ENCODE measurements around the gene ICA1.

Gene ICA1

DNA sequence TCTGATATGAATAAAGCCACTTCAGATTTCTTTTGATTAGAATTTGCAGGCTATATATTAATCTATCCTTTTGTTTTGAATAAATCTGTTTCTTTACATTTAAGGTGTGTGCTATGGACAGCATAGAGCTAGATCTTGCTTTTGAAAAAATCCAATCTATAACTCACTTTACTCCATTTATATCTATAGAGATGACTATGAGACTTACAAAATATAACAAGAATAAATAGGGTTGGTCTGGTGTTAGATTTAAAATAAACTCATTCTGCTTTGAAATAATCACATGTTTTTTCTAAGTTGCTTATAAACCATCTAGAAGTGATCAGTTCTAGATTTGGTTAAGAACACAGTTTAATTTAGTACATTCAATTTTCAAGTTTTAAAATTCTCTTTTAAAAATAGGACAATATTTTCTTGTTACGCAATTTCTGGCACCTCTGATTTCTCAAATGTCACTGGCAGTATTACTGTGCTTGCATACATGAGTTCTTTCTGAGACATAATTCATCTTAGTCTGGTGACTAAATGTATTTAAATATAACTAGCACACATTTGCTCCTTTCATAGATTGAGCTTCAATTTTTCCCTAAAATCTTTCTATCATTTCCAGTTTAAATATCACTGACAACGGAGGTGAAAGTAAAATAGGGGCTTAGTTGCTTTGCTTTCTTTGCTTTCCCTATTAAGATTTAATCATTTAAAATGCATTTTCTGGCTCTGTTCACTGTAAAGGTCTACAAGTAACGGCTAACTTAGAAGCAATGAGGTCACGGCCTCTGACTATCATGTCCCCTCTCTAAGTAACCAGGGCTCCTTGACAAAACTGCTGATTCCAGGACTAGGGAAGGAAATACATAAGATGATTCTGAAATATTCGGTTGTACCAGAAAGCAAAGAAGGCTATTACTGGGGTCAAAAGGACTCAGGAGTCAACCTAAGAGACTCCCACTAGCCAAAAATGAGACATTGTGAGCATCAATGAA is 89.3 kb downstream of the ICA1 start:
- peaks cover 37% of the 10 kb centered on the region for H3K4me1 ChIP-seq (ENCODE audit: insufficient read depth, low read length)
- no peak overlapping the region for H3K27ac ChIP-seq (ENCODE audit: low read depth, low read length)
- no peaks in the 10 kb centered on the region for H3K9me3 ChIP-seq (ENCODE audit: insufficient read depth, low read depth, low read length)
- H3K36me3 ChIP-seq (ENCODE audit: insufficient read depth, low read length): no peaks in the 10 kb centered on the region
- H3K9ac ChIP-seq (ENCODE audit: low read depth, low read length): no peak overlapping the region
- WGBS: 95% methylated on average over 5 of the region's 5 CpGs
- H3K27me3 ChIP-seq (ENCODE audit: insufficient read depth, low read length): no peaks in the 10 kb centered on the region
- no peak overlapping the region for H3K4me3 ChIP-seq (ENCODE audit: low read length)

DNA sequence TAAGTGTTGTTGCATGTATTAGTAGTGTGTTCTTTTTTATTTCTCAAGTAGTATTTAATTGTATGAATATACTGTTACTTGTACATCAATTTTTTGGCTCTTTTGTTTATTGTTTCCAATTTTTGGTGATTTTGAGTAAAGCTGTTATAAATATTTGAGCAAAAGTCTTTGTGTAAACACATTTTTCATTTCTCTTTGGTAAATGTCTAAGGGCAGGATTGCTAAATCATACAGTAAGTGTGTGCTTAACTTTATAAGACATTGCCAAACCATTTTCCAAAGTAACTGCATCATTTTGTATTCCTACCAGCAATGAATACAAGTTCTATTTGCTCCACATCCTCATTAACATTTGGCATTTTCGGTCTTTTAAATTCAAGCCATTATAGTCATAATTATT is 92.8 kb downstream of the ICA1 start:
- H3K4me3 ChIP-seq (ENCODE audit: low read length): no peak overlapping the region
- no peaks in the 10 kb centered on the region for H3K27me3 ChIP-seq (ENCODE audit: insufficient read depth, low read length)
- H3K4me1 ChIP-seq (ENCODE audit: insufficient read depth, low read length): peaks cover 15% of the 10 kb centered on the region
- no peaks in the 10 kb centered on the region for H3K36me3 ChIP-seq (ENCODE audit: insufficient read depth, low read length)
- H3K9ac ChIP-seq (ENCODE audit: low read depth, low read length): no peak overlapping the region
- WGBS: no CpG with 5 or more reads among the region's 1 CpG
- H3K9me3 ChIP-seq (ENCODE audit: insufficient read depth, low read depth, low read length): no peaks in the 10 kb centered on the region
- H3K27ac ChIP-seq (ENCODE audit: low read depth, low read length): no peak overlapping the region

DNA sequence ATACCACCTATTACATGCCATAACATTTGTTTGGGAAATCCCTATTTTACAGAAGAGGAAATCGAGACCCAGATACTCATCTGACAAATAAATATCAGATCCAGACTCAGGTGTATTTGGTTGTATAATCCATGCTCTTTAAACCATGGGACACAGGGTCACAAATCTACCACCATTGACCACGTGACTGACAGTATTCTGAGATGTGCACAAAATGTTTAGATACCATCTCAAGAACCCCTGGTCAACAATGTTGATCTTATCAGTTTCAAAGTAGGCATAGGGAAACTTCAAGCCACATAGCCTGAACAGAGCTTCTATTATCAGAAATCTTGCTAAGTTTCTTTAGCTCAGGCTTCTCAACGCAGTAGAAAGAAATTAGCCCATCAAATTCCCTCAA is 93.6 kb downstream of the ICA1 start:
- WGBS: 91% methylated on average over 2 of the region's 3 CpGs
- H3K27ac ChIP-seq (ENCODE audit: low read depth, low read length): no peak overlapping the region
- H3K36me3 ChIP-seq (ENCODE audit: insufficient read depth, low read length): no peaks in the 10 kb centered on the region
- H3K4me3 ChIP-seq (ENCODE audit: low read length): no peak overlapping the region
- H3K4me1 ChIP-seq (ENCODE audit: insufficient read depth, low read length): peaks cover 9% of the 10 kb centered on the region
- no peaks in the 10 kb centered on the region for H3K27me3 ChIP-seq (ENCODE audit: insufficient read depth, low read length)
- H3K9ac ChIP-seq (ENCODE audit: low read depth, low read length): no peak overlapping the region
- no peaks in the 10 kb centered on the region for H3K9me3 ChIP-seq (ENCODE audit: insufficient read depth, low read depth, low read length)

DNA sequence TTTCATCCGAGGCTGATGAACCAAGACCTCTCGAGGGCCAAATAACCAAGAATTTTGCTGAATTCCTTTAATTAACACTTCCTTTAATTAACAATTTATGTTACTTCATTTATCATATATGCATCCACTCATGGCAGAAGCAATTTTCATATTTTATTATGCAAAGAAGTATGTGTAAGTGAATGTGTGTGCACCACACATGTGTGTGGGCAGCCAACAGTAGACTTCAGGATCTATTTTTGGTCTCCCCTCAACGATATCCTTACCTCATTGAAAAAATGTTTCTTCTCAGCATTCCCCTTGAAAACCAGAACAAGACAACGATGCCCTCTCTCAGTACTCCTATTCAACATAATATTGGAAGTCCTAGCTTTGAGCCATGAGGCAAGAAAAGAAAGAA is 96.8 kb downstream of the ICA1 start:
- H3K4me1 ChIP-seq (ENCODE audit: insufficient read depth, low read length): peaks cover 12% of the 10 kb centered on the region

DNA sequence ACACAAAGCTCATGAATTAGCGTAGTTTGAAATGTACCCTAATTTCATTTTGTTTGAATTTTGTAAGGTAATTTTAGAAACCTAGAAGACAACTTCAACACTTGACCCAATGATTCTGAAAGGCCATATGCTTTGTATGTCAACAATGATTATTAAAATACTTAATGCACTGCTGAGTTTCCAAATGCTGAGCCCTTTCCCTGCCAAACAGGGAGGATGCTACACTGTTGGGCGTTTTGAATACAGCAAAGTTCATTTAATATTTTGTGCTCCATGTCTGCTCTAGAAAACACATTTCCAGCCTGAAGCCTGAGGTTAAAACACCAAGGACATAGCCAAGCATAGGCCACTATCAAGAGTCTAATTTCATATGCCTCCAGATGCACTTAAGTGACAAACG is 99.8 kb downstream of the ICA1 start:
- H3K4me1 ChIP-seq (ENCODE audit: insufficient read depth, low read length): peaks cover 10% of the 10 kb centered on the region; the same call in 1 of the 2 replicates
- no peak overlapping the region for H3K9ac ChIP-seq (ENCODE audit: low read depth, low read length)
- no peaks in the 10 kb centered on the region for H3K9me3 ChIP-seq (ENCODE audit: insufficient read depth, low read depth, low read length)
- no peak overlapping the region for H3K4me3 ChIP-seq (ENCODE audit: low read length)
- H3K36me3 ChIP-seq (ENCODE audit: insufficient read depth, low read length): no peaks in the 10 kb centered on the region
- no peaks in the 10 kb centered on the region for H3K27me3 ChIP-seq (ENCODE audit: insufficient read depth, low read length)
- no peak overlapping the region for H3K27ac ChIP-seq (ENCODE audit: low read depth, low read length)
- WGBS: 100% methylated on average over 2 of the region's 3 CpGs

More for the DNA sequence above, 96.8 kb downstream of the ICA1 start:
- Histone ChIP-seq H3K36me3 (ENCODE audit: insufficient read depth, low read length) (no peaks in the 10 kb centered on the region), H3K27me3 (ENCODE audit: insufficient read depth, low read length) (no peaks in the 10 kb centered on the region), H3K9ac (ENCODE audit: low read depth, low read length) (no peak overlapping the region), H3K9me3 (ENCODE audit: insufficient read depth, low read depth, low read length) (no peaks in the 10 kb centered on the region), H3K4me3 (ENCODE audit: low read length) (no peak overlapping the region), H3K27ac (ENCODE audit: low read depth, low read length) (no peak overlapping the region)
- 23% methylated on average over 4 of the region's 4 CpGs for WGBS

DNA sequence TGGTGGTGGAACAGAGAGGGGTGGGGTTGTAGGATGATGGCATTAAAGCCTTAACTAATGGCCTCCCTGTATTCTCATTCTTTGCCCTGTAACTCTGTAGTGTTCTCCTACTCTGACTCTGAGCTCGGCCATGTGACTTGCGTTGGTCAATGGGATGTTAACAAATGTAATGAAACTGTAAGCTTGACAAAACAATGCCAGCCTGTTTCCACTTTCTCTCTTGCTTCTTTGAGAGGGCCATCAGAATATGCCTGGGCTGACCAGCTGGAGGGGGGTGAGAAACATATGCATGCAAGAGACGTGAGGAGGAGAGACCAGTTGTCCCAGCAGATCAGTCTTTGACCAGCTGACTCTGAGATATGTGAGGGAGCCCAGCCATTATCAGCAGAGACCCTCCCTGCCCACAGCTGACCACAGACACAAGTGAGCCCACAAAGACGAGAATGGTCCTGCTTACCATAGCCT is 100.6 kb downstream of the ICA1 start:
- peaks cover 10% of the 10 kb centered on the region; the same call in 1 of the 2 replicates for H3K4me1 ChIP-seq (ENCODE audit: insufficient read depth, low read length)
- H3K27me3 ChIP-seq (ENCODE audit: insufficient read depth, low read length): no peaks in the 10 kb centered on the region
- 92% methylated on average over 4 of the region's 4 CpGs for WGBS
- no peaks in the 10 kb centered on the region for H3K36me3 ChIP-seq (ENCODE audit: insufficient read depth, low read length)
- H3K27ac ChIP-seq (ENCODE audit: low read depth, low read length): no peak overlapping the region
- H3K9ac ChIP-seq (ENCODE audit: low read depth, low read length): no peak overlapping the region
- H3K9me3 ChIP-seq (ENCODE audit: insufficient read depth, low read depth, low read length): no peaks in the 10 kb centered on the region
- no peak overlapping the region for H3K4me3 ChIP-seq (ENCODE audit: low read length)

DNA sequence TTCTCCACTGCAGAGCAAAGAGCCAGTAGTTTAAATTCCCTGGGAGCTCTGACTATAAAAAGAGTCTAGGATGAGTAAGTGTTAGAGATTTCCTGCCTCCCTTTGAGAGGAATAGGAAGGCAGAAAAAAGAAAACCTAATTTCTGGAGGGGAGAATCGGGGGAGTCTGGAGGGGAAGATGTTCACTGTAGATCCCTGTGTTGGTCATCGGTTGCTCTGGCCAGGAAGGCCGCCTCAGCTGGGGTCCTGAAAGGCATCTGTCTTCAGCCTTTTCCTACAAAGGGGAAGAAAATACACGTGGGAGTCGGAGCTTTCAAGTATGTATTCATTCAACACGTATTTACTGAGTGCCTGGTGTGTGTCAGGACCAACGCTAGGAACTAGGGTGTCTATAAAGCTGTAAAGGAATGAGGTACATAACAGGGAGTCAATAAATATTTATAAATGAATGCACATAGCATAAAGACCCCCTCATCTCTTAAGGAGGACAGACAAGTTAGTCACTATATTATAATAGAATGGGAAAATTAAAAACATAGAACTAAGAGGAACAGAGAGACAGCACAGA is 101.1 kb downstream of the ICA1 start:
- no peaks in the 10 kb centered on the region; the same call in 1 of the 2 replicates for H3K36me3 ChIP-seq (ENCODE audit: insufficient read depth, low read length)
- H3K4me1 ChIP-seq (ENCODE audit: insufficient read depth, low read length): peaks cover 10% of the 10 kb centered on the region; the same call in 1 of the 2 replicates
- 85% methylated on average over 7 of the region's 7 CpGs for WGBS
- no peaks in the 10 kb centered on the region for H3K9me3 ChIP-seq (ENCODE audit: insufficient read depth, low read depth, low read length)
- H3K27ac ChIP-seq (ENCODE audit: low read depth, low read length): no peak overlapping the region
- no peak overlapping the region for H3K9ac ChIP-seq (ENCODE audit: low read depth, low read length)
- H3K4me3 ChIP-seq (ENCODE audit: low read length): no peak overlapping the region
- H3K27me3 ChIP-seq (ENCODE audit: insufficient read depth, low read length): no peaks in the 10 kb centered on the region

DNA sequence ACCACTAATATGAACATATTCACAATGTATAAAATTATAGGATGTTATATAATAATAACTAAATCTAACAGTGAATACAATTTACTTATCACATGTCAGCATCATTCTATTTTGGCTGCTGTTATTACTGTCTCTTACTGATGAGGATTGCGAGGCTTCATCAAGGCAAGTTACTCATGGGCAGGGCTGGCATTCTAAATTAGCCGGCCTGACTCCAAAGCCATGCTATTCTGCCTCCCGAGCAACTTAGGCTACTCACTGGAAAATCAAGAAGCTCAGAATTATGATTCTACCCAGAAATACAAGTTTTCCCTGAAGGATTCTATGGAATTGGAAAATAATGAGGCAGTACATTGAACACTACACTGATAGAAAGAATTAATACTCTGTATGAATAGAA is 101.7 kb downstream of the ICA1 start:
- Histone ChIP-seq H3K36me3 (ENCODE audit: insufficient read depth, low read length) (no peaks in the 10 kb centered on the region; the same call in 1 of the 2 replicates), H3K27me3 (ENCODE audit: insufficient read depth, low read length) (no peaks in the 10 kb centered on the region), H3K9ac (ENCODE audit: low read depth, low read length) (no peak overlapping the region), H3K27ac (ENCODE audit: low read depth, low read length) (no peak overlapping the region), H3K4me1 (ENCODE audit: insufficient read depth, low read length) (peaks cover 10% of the 10 kb centered on the region; the same call in 1 of the 2 replicates), H3K9me3 (ENCODE audit: insufficient read depth, low read depth, low read length) (no peaks in the 10 kb centered on the region), H3K4me3 (ENCODE audit: low read length) (no peak overlapping the region)
- WGBS: 65% methylated on average over 3 of the region's 3 CpGs

DNA sequence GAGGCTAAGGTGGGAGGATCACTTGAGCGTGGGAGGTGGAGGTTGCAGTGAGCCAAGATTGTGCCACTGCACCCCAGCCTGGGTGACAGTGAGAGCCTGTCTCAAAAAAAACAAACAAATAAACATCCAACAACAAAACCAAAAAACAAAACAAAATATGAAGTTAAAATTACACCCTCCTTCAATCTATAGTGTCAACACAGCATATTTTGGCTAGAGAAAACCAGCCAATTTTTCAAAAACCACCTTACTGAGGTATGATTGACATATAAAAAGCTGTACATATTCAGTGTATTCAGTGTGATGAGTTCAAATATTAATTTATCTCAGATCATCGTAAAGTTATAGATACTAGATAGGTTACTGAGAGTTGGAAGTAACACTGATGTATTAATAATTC is 102.4 kb downstream of the ICA1 start:
- Histone ChIP-seq H3K9me3 (ENCODE audit: insufficient read depth, low read depth, low read length) (no peaks in the 10 kb centered on the region), H3K27me3 (ENCODE audit: insufficient read depth, low read length) (no peaks in the 10 kb centered on the region), H3K9ac (ENCODE audit: low read depth, low read length) (no peak overlapping the region), H3K36me3 (ENCODE audit: insufficient read depth, low read length) (no peaks in the 10 kb centered on the region; the same call in 1 of the 2 replicates), H3K4me3 (ENCODE audit: low read length) (no peak overlapping the region), H3K27ac (ENCODE audit: low read depth, low read length) (no peak overlapping the region), H3K4me1 (ENCODE audit: insufficient read depth, low read length) (peaks cover 10% of the 10 kb centered on the region; the same call in 1 of the 2 replicates)
- WGBS: 100% methylated on average over 2 of the region's 2 CpGs

DNA sequence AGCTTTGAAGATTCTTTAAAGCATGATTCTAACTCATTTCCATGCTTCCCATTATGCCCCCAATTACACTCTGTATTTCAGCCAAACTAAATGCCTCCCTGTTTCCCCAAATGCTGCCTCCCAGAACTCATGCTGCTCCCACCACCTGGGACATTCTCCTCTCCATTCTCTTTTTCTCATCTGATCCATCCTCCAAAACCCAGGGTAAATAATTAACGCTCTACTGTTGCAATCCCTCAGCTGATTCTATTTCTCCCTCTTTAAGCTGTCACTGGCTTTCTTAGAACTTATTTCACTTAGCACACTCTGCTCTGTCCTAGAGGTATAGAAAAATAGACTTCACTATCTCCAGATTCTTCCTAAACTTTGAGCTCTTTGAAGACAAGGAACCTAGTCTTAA is 104.7 kb downstream of the ICA1 start:
- H3K36me3 ChIP-seq (ENCODE audit: insufficient read depth, low read length): no peaks in the 10 kb centered on the region; the same call in 1 of the 2 replicates
- no peaks in the 10 kb centered on the region for H3K27me3 ChIP-seq (ENCODE audit: insufficient read depth, low read length)
- peaks cover 10% of the 10 kb centered on the region; the same call in 1 of the 2 replicates for H3K4me1 ChIP-seq (ENCODE audit: insufficient read depth, low read length)
- no peak overlapping the region for H3K4me3 ChIP-seq (ENCODE audit: low read length)
- WGBS: 87% methylated on average over 1 of the region's 1 CpG
- no peaks in the 10 kb centered on the region for H3K9me3 ChIP-seq (ENCODE audit: insufficient read depth, low read depth, low read length)
- H3K9ac ChIP-seq (ENCODE audit: low read depth, low read length): no peak overlapping the region
- H3K27ac ChIP-seq (ENCODE audit: low read depth, low read length): no peak overlapping the region

DNA sequence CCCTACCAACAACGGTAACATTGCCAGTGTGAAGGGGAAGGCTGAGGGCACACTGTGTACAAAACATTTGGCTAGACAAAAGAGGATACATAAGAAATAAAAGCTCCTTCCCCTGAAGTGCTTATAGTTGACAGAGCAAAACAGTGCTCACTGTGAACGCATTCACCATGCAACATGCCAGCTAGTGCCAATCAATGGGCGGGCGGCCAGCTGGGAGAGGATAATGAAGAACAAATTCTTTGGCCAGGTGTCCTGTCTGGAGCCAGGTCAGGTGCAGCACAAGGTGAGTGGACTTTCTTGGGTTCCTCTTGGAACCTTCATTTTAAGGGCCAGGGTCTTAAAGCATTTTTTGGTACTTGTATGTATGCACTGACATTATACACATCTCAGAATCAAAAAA is 106.1 kb downstream of the ICA1 start:
- 97% methylated on average over 4 of the region's 4 CpGs for WGBS
- Histone ChIP-seq H3K4me1 (ENCODE audit: insufficient read depth, low read length) (0 out of 2 replicates have a peak, but pooled peaks cover 5% of the 10 kb centered on the region), H3K9me3 (ENCODE audit: insufficient read depth, low read depth, low read length) (no peaks in the 10 kb centered on the region), H3K27ac (ENCODE audit: low read depth, low read length) (no peak overlapping the region), H3K9ac (ENCODE audit: low read depth, low read length) (no peak overlapping the region), H3K4me3 (ENCODE audit: low read length) (no peak overlapping the region), H3K36me3 (ENCODE audit: insufficient read depth, low read length) (no peaks in the 10 kb centered on the region; the same call in 1 of the 2 replicates), H3K27me3 (ENCODE audit: insufficient read depth, low read length) (no peaks in the 10 kb centered on the region)

All from HUES64 (cell line).